HG02870 (cell line): ENCODE results near the gene CCDC40.

Source experiments
- ATAC-seq: cut with Tn5 transposase; IDR thresholded peaks from one replicate; pipeline ENCODE4 v1.9.1; 2021; ENCODE audit warnings: mild to moderate bottlenecking, moderate library complexity; ENCODE audit not compliant: unreplicated experiment

Gene CCDC40

DNA sequence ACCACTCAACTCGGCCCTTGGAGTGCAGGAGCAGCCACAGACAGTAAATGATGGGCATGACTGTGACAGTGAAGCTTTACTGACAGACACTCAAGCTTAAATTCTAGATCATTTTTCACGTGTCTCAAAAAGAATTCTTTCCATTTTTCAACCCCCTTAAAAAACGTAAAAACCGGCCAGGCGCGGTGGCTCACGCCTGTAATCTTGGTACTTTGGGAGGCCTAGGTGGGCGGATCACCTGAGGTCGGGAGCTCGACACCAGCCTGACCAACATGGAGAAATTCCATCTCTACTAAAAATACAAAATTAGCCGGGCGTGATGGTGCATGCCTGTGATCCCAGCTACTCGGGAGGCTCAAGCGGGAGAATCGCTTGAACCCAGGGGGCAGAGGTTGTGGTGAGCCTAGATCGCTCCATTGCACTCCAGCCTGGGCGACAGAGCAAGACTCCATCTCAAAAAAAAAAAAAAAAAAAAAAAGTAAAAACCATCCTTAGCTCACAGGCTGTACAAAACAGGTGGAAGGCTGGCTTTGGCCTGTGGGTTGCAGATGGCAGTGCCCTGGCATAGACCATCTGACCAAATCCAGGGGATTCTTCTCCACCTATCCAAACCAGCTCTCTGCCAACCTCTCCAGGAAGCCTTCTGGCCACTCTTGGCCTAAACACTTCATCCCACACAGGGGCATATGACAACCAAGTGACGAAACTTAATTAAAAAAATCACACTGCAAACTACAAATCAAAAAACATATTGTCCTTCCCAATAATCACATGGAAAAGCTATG lies 19.0 kb upstream of the CCDC40 start:
- ATAC-seq: no peak

DNA sequence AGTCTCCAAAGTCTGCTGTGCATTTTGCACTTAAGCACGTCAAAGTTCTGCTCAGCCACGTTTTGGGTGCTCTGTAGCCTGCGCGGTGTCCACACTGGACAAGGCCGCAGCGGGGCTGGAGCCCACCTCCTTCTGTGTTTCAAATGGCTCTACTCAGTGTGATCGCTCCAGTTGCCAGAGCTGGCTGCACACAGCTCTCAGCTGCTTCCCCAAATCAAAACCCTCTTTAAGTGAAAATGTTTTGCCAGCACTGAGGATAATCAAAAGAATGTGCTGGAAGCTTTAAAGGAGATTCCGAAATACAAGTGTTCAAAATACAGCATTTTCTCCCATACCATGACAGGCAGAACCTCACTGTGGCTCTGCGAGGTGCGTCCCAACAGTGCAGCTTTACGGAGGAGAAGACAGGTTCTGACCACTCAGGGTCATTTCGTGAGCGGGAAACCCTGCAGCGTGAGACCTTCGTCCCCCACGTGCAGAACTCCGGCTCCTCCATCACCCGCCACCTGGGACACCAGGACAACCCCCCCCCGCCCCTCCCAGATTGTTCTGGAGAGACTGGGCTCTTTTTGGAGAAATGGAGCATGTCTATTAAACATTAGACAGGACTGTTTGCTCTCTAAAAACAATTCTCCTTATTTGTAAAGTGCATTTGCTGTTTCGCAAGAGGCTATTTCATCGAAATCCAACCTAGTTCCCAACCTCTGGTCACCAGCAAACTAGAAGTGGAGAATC lies 17.4 kb upstream of the CCDC40 start:
- ATAC-seq: no peak

DNA sequence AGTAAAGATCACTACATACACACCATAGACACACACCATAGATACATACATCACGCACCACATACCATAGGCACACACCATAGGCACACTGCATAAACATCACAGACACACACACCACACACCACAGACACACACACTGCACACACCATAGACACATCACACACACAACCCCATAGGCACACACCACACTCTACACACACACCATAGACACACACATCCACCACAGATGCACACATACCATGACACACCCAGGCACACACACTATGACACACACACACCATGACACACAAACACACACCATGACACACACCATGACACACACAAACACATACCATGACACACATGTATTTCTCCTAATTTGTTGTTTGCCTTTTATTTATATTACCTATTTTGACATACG lies 14.8 kb upstream of the CCDC40 start:
- no peak for ATAC-seq

DNA sequence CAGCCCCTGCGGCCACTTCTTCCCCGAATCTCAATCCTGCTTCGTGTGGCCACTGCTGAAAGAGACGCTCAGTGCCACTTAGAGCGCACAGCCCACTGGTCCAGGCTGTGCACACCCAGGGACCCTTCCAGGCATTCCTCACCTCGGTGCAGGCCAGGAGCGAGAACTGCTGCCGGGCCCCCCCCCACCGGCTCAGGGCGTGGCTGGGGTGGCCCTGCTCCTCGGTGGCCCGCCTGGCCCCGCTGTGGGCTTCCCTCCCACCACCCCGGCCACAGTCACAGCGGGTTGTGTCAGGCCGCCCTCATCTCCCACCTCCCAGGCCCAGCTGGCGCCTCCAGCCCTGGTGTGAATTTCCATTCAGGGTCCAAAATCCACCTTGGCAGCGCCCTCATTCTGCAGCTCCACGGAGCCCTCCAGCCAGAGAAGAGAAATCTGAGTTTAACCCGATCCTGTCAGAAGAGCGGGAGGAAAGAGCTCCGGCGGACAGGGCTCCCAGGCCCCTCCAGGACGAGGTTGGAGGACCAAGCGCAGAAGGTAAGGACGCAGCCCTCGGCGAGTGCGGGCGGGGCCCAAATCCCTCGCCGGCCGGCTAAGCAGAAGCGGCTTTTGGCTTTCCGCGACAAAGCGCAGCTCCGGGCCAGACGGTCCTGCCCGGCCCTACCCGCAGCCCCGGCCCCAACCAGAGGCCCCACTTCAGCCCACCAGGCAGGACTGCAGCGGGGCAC lies 12.8 kb upstream of the CCDC40 start:
- ATAC-seq: no peak

DNA sequence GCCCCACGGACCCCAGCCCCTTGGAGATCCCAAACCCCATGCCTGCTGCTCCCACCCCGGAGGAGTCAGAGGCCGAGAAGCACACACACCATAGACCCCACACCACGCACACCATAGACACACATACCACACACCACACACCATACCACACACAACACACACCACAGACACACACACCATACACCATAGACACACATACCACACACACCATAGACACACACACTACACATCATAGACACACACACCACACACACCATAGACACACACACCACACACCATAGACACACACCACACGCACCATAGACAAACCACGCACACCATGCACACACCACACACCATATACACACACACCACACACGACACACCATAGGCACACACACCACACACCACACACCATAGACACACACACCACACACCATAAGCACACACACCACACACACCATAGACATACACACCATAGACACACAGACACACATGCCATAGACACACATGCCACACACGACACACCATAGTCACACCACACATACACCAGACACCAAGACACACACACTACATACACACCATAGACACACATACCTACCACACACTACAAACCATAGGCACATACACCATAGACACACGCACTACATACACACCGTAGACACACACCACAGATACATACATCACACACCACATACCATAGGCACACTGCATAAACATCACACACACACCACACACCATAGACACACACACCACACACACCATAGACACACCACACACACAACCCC lies 12.1 kb upstream of the CCDC40 start:
- ATAC-seq: no peak

- ATAC-seq: no peak
Observed at GRCh38 chr17:80025140-80025539, 11.3 kb upstream of the CCDC40 start.

DNA sequence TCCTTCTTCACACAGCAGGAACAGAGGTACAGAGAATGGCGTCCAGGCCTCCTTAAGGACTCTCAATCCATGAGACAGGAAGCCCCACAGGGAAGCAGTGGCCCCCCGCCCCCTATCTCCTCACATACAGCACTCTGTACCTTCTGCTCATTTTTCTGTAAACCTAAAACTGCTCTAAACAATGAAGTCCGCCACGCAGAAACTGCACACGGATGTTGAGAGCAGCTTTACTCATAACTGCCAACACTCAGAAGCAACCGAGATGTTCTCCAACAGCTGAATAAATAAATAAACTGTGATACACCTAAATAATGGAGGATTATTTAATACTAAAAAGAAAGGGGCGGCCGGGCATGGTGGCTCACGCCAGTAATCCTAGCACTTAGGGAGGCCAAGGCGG lies 10.6 kb upstream of the CCDC40 start:
- ATAC-seq: no peak

DNA sequence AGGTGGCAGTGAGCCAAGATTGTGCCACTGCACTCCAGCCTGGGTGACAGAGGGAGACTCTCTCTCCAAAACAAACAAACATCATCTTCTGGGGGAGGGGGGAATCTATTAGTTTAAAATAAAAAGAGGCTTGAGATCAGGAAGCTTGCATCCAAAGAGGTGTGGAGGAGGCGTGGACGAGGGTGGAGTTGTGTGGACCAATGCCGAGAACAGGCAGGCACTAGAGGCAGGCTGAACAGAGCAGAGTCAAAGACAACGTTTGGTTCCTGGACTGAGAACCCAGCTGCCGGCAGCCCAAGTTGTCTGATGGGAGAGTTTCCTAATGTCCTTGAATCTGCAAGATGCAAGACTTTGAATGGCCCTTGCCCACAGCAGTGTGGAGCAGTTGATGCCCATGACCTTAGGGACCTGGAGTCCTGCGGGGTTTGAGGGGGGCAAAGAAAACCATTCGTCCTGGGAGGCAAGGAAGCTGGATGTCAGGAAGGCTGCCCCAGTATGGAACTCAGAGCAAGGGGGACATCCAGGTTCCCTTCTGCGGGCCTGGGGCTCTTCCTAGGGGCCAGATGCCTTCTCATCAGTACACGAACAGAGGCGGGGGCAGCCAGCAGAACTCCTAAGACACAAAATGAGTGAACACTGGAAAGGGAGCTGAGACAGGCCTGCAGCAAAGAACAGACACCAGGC lies 9.9 kb upstream of the CCDC40 start:
- ATAC-seq: no peak

DNA sequence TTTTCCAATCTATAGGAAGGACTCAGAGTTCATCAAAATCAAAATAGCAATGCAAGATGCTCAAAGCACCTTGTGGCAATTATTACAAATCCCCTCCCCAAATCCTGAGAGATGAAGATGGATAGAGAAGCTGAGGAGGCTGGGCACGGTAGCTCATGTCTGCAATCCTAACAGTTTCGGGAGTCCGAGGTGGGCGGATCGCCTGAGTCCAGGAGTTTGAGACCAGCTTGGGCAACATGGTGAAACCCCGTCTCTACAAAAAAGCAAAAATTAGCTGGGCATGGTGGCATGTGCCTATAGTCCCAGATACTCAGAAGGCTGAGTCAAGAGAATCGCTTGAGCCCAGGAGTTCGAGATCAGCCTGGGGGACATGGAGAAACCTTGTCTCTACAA lies 9.4 kb upstream of the CCDC40 start:
- ATAC-seq: no peak

- ATAC-seq: no peak
Observed at GRCh38 chr17:80028030-80028429, 8.4 kb upstream of the CCDC40 start.

- no peak for ATAC-seq
Observed at GRCh38 chr17:80029258-80029974, 7.0 kb upstream of the CCDC40 start.

DNA sequence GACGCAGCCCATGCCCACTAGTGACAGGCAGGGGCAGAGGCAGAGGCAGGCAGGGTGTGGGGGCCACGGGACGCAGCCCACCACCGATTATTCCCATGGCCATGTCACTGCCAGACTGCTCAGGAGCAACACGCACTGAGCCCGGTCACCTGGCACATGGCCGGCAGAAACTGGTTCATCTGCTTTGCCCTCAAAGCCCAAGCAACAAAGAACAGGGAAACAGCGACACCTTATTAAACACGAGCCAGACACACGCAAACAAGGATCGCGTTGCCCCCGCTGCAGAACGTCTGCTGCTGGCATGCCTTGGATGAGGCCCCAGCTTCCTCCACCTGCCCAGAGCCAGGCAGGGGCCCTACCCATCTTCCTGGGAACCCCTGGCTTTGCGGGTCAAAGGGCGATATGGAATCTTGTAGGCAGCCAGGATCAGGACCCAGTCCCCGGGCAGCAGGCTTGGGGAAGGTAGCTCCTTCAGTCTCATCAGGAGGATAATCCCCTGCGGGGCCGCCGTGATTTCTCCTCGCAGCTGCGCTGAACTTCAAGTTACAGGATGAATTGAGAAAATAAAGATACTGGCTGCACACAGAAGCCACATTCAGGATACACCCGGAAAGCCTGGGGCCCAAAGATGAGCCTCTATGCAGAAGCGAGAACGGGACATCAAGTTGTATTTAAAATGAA lies 5.6 kb upstream of the CCDC40 start:
- ATAC-seq: no peak

- no peak for ATAC-seq
Observed at GRCh38 chr17:80031691-80032430, 4.6 kb upstream of the CCDC40 start.

DNA sequence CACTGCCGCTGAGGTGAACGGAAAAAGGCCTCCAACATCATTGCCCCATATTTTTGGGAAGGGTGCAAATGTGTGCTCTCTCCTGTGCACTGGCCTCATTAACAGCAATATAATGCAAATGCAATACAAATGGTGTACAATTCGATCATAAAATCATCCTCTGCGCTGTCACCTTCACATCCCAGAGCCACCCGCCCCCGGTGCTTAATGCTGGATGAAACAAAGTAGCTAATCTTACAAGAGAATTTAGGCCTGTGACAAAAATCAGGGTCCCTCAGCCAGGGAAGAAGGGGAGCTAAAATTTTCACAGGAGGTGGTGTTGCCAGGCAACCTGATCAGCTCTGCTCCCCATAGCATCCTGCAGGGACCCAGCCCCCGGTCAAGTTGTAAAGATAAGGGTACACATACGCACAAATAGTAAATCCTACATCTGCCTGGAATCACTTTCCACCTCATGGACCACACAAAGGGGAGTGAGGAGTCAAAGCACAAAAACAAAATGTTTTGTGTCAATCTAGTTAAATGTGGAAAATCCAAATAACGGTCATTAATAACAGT lies 3.7 kb upstream of the CCDC40 start:
- no peak for ATAC-seq

DNA sequence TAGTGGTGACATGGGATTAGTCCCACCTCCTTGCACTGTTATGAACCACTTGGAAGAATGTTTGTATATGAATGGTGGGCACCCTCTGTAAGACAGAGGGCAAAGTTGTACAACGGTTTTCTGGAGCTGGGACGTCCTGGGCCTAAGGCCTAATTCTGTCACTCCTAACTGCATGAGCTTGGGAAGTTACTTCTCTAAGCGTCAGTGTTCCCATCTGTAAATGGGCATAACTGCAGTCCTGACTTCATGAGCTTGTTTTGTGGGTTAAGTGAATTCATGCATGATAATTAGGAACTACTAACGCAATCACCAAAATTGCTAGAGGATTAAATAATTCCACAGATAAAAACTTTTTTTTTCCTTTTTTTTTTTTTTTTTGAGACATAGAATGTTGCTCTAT lies 2.6 kb upstream of the CCDC40 start:
- ATAC-seq: no peak

DNA sequence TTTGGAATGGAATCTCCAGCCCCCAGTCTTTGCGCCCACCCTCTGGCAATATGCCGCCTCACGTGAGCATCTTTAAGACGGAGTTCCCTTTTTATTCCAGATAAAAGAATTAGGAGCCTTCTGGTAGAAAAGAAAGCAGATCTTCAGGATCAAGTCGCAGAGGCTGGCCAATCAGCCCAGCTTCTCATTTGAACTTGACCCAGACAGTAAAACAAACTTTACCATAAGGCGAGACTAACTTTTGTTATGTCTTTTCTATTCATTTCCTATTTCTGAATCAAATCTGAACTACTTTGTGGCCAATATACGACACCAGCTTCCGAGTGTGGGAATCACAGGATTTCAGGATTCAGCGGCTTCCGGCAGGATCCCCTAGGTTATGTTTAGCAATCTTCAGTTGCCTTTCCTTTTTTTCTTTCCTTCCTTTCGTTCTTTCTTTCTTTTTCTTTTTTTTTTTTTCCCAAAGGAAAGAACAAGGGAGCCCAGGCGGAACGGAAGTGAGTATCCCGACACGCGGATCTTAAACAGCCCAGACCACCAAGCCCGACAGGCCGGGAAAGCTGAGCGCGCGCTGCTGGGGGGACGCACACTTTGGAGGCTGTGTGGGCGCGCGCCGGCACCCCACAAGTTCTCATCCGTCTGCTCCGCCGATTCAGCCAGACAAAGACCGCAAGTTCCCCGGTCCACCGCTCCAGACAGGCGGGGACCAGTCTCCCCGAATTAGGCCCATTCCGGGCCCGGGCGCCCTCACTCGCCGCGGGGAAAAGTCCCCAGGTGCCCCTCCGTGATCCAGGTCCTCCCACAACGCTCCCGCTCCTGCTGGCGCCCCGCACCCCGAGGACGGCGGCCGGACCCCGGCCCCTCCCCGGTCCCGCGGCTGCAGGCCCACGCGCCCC lies 1.4 kb upstream of the CCDC40 start:
- no peak for ATAC-seq

- ATAC-seq: no peak
Observed at GRCh38 chr17:80035687-80035936, 830 bp upstream of the CCDC40 start, which contains the start of gene TBC1D16. TSS of gene TBC1D16 (minus strand) at chr17:80035872. CDS start at chr17:80013547, 22,325 bp downstream.
